ENCODE measurements around the gene TMEM131L.

TMEM131L gene

DNA sequence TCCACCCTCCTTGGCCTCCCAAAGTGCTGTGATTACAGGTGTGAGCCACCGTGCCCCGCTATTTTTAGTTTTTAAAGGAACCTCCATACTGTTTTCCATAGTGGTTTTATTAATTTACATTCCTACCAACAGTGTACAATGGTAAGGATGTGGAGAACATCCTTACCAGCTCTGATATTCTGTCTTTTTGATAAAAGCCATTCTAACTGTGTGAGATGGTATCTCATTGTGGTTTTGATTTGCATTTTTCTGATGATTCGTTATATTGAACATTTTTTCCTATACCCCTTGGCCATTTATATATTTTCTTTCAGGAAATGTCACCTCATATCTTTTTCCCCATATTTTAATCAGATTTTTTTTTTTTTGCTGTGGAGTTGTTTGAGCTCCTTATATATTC lies 203.7 kb downstream of the TMEM131L start:
- no peak overlapping the region for H3K27ac ChIP-seq (ENCODE audit: low read length)
- H3K4me2 ChIP-seq (ENCODE audit: low read length): no peak overlapping the region
- H3K79me2 ChIP-seq (ENCODE audit: low read length): no peaks in the 10 kb centered on the region
- TF ChIP-seq, protein P1, sequence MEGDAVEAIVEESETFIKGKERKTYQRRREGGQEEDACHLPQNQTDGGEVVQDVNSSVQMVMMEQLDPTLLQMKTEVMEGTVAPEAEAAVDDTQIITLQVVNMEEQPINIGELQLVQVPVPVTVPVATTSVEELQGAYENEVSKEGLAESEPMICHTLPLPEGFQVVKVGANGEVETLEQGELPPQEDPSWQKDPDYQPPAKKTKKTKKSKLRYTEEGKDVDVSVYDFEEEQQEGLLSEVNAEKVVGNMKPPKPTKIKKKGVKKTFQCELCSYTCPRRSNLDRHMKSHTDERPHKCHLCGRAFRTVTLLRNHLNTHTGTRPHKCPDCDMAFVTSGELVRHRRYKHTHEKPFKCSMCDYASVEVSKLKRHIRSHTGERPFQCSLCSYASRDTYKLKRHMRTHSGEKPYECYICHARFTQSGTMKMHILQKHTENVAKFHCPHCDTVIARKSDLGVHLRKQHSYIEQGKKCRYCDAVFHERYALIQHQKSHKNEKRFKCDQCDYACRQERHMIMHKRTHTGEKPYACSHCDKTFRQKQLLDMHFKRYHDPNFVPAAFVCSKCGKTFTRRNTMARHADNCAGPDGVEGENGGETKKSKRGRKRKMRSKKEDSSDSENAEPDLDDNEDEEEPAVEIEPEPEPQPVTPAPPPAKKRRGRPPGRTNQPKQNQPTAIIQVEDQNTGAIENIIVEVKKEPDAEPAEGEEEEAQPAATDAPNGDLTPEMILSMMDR (IDR thresholded peaks at IDR 0.05; ENCODE audit: low read depth, low read length): no peak
- no peak for TF ChIP-seq EZH2phosphoT487 (IDR thresholded peaks at IDR 0.05; ENCODE audit: low read depth)
- H3K4me3 ChIP-seq (ENCODE audit: low read length): no peak overlapping the region
- no peak overlapping the region for H3K9ac ChIP-seq (ENCODE audit: low read length)
- no peaks in the 10 kb centered on the region for H3K4me1 ChIP-seq (ENCODE audit: low read length)
- peaks cover 10% of the 10 kb centered on the region; the same call in 1 of the 2 replicates for H3K9me3 ChIP-seq (ENCODE audit: insufficient read depth, low read length)
- H3K36me3 ChIP-seq (replicated peaks; ENCODE audit: low read depth, low read length): no peaks in the 10 kb centered on the region
- H3K27me3 ChIP-seq (ENCODE audit: low read depth, low read length): peaks cover 11% of the 10 kb centered on the region; the same call in 1 of the 2 replicates
- H2AFZ ChIP-seq (ENCODE audit: low read depth, low read length): no peak overlapping the region
- no peaks in the 10 kb centered on the region for H4K20me1 ChIP-seq (ENCODE audit: insufficient read depth, low read length)

DNA sequence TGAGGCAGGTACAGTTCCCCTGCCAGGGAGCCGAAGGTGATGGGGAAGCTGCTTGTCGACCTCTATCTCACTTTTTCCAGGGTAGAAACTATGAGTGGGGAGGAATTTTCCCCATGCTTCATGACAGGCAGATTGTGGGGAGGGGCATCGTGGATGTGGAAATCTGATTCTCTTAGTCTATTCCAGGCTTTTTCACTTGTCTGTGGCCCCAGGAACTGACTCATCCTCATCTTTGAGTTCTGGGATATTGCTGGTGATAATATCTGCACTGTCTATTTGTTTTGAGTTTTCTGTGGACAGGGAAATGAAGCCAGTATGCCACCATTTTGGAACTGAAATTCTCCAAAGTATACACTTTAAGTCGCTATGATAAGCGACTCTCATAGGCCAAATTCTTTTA lies 210.3 kb downstream of the TMEM131L start:
- Histone ChIP-seq H3K79me2 (ENCODE audit: low read length) (no peaks in the 10 kb centered on the region), H3K27me3 (ENCODE audit: low read depth, low read length) (no peaks in the 10 kb centered on the region), H3K4me3 (ENCODE audit: low read length) (no peak overlapping the region), H3K9ac (ENCODE audit: low read length) (no peak overlapping the region), H3K27ac (ENCODE audit: low read length) (no peak overlapping the region), H2AFZ (ENCODE audit: low read depth, low read length) (no peak overlapping the region), H3K36me3 (replicated peaks; ENCODE audit: low read depth, low read length) (no peaks in the 10 kb centered on the region), H4K20me1 (ENCODE audit: insufficient read depth, low read length) (no peaks in the 10 kb centered on the region), H3K4me2 (ENCODE audit: low read length) (no peak overlapping the region), H3K4me1 (ENCODE audit: low read length) (no peaks in the 10 kb centered on the region), H3K9me3 (ENCODE audit: insufficient read depth, low read length) (peaks cover 22% of the 10 kb centered on the region)
- no peak for TF ChIP-seq EZH2phosphoT487 (IDR thresholded peaks at IDR 0.05; ENCODE audit: low read depth)
- TF ChIP-seq, protein P1 (IDR thresholded peaks at IDR 0.05; ENCODE audit: low read depth, low read length): no peak

DNA sequence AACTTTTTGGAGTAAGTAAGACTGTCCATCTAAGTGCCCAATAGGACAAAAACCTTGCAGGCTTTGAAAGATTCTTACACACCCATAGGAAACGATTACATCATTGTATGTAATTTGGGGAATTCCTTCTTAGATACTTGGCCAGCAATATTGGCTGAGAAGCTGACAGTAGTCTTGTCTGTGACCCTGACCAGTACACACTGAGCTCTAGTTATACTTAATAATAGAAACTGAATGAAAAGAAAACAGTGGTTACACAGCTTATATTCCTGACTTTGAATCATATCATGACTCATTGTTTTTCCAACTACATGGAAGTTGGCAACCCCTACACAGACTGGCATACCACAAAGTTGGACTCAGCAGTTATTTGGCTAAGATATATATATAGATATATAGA lies 210.8 kb downstream of the TMEM131L start:
- Histone ChIP-seq H3K4me1 (ENCODE audit: low read length) (no peaks in the 10 kb centered on the region), H3K9ac (ENCODE audit: low read length) (no peak overlapping the region), H3K9me3 (ENCODE audit: insufficient read depth, low read length) (peaks cover 22% of the 10 kb centered on the region), H3K27ac (ENCODE audit: low read length) (no peak overlapping the region), H3K27me3 (ENCODE audit: low read depth, low read length) (no peaks in the 10 kb centered on the region), H2AFZ (ENCODE audit: low read depth, low read length) (no peak overlapping the region), H3K4me3 (ENCODE audit: low read length) (no peak overlapping the region), H3K79me2 (ENCODE audit: low read length) (no peaks in the 10 kb centered on the region), H3K36me3 (replicated peaks; ENCODE audit: low read depth, low read length) (no peaks in the 10 kb centered on the region), H4K20me1 (ENCODE audit: insufficient read depth, low read length) (no peaks in the 10 kb centered on the region), H3K4me2 (ENCODE audit: low read length) (no peak overlapping the region)
- TF ChIP-seq, protein P1 (IDR thresholded peaks at IDR 0.05; ENCODE audit: low read depth, low read length): no peak
- no peak for TF ChIP-seq EZH2phosphoT487 (IDR thresholded peaks at IDR 0.05; ENCODE audit: low read depth)

DNA sequence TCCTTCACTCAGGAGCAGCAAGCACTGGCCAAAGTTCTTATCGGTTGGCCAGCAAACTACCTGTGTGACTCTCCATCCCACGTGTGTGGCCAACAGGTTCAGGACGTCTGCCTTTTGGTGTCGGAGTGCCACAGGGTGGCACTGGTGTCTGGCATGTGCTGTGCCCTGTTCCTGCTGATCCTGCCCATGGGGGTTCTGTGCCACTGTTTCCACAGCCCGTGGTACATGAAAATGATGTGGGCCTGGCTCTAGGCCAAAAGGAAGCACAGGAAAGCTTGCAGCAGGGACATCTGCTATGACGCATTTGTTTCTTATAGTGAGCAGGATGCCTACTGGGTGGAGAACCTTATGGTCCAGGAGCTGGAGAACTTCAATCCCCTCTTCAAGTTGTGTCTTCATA lies 213.3 kb downstream of the TMEM131L start:
- no peak overlapping the region for H3K27ac ChIP-seq (ENCODE audit: low read length)
- H3K27me3 ChIP-seq (ENCODE audit: low read depth, low read length): no peaks in the 10 kb centered on the region
- H4K20me1 ChIP-seq (ENCODE audit: insufficient read depth, low read length): no peaks in the 10 kb centered on the region
- H3K79me2 ChIP-seq (ENCODE audit: low read length): no peaks in the 10 kb centered on the region
- H3K9ac ChIP-seq (ENCODE audit: low read length): no peak overlapping the region
- no peak overlapping the region for H3K4me3 ChIP-seq (ENCODE audit: low read length)
- no peak for TF ChIP-seq EZH2phosphoT487 (IDR thresholded peaks at IDR 0.05; ENCODE audit: low read depth)
- TF ChIP-seq, protein P1 (IDR thresholded peaks at IDR 0.05; ENCODE audit: low read depth, low read length): 0 out of 2 replicates have a peak, but pooled peaks have one; percentile 11
- no peak overlapping the region for H2AFZ ChIP-seq (ENCODE audit: low read depth, low read length)
- peaks cover 15% of the 10 kb centered on the region for H3K9me3 ChIP-seq (ENCODE audit: insufficient read depth, low read length)
- no peaks in the 10 kb centered on the region for H3K4me1 ChIP-seq (ENCODE audit: low read length)
- no peaks in the 10 kb centered on the region for H3K36me3 ChIP-seq (replicated peaks; ENCODE audit: low read depth, low read length)
- no peak overlapping the region for H3K4me2 ChIP-seq (ENCODE audit: low read length)
